Bronchial epithelial cell (primary cell): ENCODE results near the gene DGKZ. TPM values are rescaled to one million over a fixed set of nuclear protein-coding genes. Genes with fewer than 3 reads are reported as not detected.
"Not testable (repeated sequence)": the region's sequence is repeated elsewhere in the genome, so short reads cannot be mapped to it uniquely, and the experiment has no call there.

Experiments
- DNase-seq: peaks from one replicate; pipeline ENCODE4 v3.0.0-alpha.2; 2010; ENCODE audit warnings: low read depth
- FAIRE-seq: peaks from 2 replicates; lab custom pipeline; 2011; peaks lifted over from hg19 to GRCh38; lab: Jason Lieb, UNC
- H3K27me3 ChIP-seq: 2 replicates; pipeline ENCODE4 v1.5.1; 2011; ENCODE audit warnings: low read length; ENCODE audit not compliant: control insufficient read depth, insufficient read depth
- H3K36me3 ChIP-seq: 2 replicates; pipeline ENCODE4 v1.5.1; 2011; ENCODE audit warnings: low read length; ENCODE audit not compliant: control insufficient read depth, insufficient read depth
- H3K4me3 ChIP-seq: 2 replicates; pipeline ENCODE4 v1.5.1; 2011; ENCODE audit warnings: mild to moderate bottlenecking, low read depth, low read length, control low read depth
- CTCF ChIP-seq: IDR thresholded peaks from 2 replicates; pipeline ENCODE4 v1.5.1; 2011; ENCODE audit warnings: mild to moderate bottlenecking, moderate library complexity, low read length, control low read depth, inconsistent platforms; ENCODE audit not compliant: insufficient read depth, severe bottlenecking
- total RNA-seq: library from RNA; depleted of rRNA; stranded (reverse); fragments of >200 nt; gene quantifications from 2 replicates; pipeline ENCODE4 v1.2.1, GENCODE V29; 2014

DGKZ gene
- total RNA-seq, 1 donor from 2014 or later: 30.5 TPM

DNA sequence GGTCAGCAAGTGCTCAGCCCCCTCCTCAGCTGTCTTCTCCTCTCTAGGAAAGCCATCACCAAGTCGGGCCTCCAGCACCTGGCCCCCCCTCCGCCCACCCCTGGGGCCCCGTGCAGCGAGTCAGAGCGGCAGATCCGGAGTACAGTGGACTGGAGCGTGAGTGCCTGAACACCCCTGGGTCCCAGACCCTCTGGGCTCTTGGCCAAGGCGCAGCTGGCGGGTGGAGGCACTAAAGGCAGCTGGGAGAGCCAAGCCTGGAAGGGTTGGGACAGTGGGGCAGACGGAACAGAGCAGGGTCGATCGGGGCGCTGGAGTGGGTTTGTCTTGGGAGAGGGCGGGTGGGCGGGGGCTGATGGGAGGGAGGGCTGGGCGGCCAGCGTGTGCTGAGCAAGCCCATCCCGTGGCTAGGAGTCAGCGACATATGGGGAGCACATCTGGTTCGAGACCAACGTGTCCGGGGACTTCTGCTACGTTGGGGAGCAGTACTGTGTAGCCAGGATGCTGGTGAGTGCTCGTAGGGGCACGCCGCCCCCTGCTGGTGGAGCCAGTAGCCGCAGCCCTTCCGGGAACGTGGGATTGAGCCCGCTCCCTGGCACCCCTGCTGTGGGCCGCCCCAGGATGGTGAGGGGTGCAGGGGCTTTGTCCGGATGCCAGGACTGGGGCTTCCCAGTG is 20.1 kb downstream of the DGKZ start:
- Histone ChIP-seq H3K4me3 (no peak overlapping the region), H3K27me3 (no peaks in the 10 kb centered on the region), H3K36me3 (peaks cover 23% of the 10 kb centered on the region)
- DNase-seq (no peak), FAIRE-seq (no peak)
- TF ChIP-seq CTCF: peak; percentile 88

- H3K36me3 ChIP-seq: peaks cover 23% of the 10 kb centered on the region
Observed at GRCh38 chr11:46367916-46368267, 20.6 kb downstream of the DGKZ start.

DNA sequence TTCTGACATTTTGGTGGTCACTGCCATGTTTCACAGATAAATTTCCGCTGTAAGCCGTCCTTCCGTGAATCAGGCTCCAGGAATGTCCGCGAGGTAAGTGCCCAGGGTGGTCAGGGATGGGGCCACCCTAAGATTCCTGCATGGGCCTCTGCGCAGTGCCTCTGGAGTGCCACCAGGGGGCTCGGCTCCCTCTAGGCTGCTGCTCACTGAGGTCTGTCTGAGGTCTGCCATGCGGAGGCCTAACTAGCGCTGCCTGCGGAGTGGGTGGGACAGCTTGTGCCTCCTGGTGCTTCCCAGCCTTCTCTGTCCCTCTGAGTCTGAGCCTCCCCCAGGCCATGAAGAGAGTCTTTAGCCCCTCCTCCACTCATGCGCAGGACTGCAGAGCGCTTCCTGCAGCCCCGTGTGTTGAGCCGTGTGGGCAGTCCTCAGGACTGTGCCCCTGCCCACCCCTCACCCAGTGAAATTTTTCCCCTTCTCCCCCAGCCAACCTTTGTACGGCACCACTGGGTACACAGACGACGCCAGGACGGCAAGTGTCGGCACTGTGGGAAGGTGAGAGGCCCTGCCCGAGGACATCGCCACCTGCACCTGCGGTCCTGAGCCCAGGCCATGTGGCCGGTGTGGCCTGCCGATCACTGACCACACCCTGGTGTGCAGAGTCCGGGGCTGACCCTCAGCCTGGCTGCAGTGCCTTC is 22.3 kb downstream of the DGKZ start:
- peak; percentile 92 for TF ChIP-seq CTCF
- H3K4me3 ChIP-seq: no peak overlapping the region
- FAIRE-seq: no peak
- no peak for DNase-seq
- no peaks in the 10 kb centered on the region for H3K27me3 ChIP-seq
- H3K36me3 ChIP-seq: peaks cover 30% of the 10 kb centered on the region

More at GRCh38 chr11:46367916-46368267, 20.6 kb downstream of the DGKZ start:
- no peaks in the 10 kb centered on the region for H3K27me3 ChIP-seq
- DNase-seq (no peak), FAIRE-seq (no peak)
- TF ChIP-seq CTCF: no peak
- H3K4me3 ChIP-seq: no peak overlapping the region

DNA sequence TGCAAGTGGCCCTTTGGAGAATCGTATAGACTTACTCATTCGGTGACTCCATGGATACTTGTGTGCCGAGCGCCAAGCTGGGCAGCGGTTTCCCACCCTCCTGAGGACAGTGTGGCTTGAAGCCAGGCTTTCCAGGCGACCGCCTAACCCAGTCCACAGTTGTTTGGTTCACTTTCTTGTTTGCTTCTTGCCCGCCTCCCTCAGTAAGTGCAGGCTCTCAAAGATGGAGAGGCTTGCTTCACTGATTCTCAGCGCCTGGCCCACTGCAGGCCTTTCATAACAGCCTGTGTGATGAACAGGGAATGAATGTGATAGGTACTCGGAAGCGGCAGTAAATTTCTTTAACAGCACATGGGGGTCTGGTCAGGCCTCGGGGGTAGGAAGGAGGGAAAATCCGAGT is 23.0 kb downstream of the DGKZ start:
- DNase-seq: no peak
- no peak for FAIRE-seq
- Histone ChIP-seq H3K4me3 (no peak overlapping the region), H3K36me3 (peaks cover 33% of the 10 kb centered on the region), H3K27me3 (no peaks in the 10 kb centered on the region)
- TF ChIP-seq CTCF: no peak

GRCh38 chr11:46371262-46371661 is 24.0 kb downstream of the DGKZ start:
- not testable (repeated sequence) for FAIRE-seq, H3K27me3 ChIP-seq, DNase-seq, H3K4me3 ChIP-seq
- H3K36me3 ChIP-seq: peaks cover 36% of the 10 kb centered on the region

DNA sequence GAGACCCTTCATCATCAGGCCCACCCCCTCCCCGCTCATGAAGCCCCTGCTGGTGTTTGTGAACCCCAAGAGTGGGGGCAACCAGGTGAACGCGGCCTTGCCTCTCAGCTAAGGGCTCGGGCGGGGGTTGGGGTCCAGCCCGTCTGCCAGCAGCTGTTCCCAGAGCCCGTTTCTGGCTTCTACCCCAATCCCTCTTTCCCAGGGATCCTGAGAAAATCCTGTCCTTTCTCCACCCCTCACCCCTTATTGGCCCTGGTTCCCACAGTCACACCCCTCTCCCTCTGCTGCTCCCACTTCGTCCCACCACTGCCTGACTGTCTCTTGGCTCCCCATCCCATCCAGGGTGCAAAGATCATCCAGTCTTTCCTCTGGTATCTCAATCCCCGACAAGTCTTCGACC is 24.8 kb downstream of the DGKZ start:
- Histone ChIP-seq H3K36me3 (peaks cover 38% of the 10 kb centered on the region), H3K27me3 (no peaks in the 10 kb centered on the region), H3K4me3 (no peak overlapping the region)
- DNase-seq (no peak), FAIRE-seq (no peak)
- no peak for TF ChIP-seq CTCF

GRCh38 chr11:46372501-46372900 is 25.2 kb downstream of the DGKZ start:
- not testable (repeated sequence) for H3K4me3 ChIP-seq, DNase-seq, FAIRE-seq, H3K27me3 ChIP-seq
- H3K36me3 ChIP-seq: peaks cover 41% of the 10 kb centered on the region
